GM18867 (cell line): Measurements from ENCODE around the gene CEP19.

Experiments
- ATAC-seq: cut with Tn5 transposase; IDR thresholded peaks from one replicate; pipeline ENCODE4 v1.9.1; 2021; ENCODE audit warnings: mild to moderate bottlenecking, moderate library complexity; ENCODE audit not compliant: unreplicated experiment

Gene CEP19

GRCh38 chr3:196712514-196713413 is 714 bp upstream of the CEP19 start:
- ATAC-seq = peak; percentile 56

GRCh38 chr3:196708467-196708866 is 3.6 kb downstream of the CEP19 start:
- no peak for ATAC-seq

- ATAC-seq = no peak
Measured at GRCh38 chr3:196707566-196707965, 4.5 kb downstream of the CEP19 start.

GRCh38 chr3:196706731-196707130 is 5.3 kb downstream of the CEP19 start:
- no peak for ATAC-seq

- ATAC-seq = no peak
Measured at GRCh38 chr3:196706327-196706726, 5.7 kb downstream of the CEP19 start.

GRCh38 chr3:196700801-196701200 is 11.2 kb downstream of the CEP19 start:
- no peak for ATAC-seq

- ATAC-seq = no peak
Measured at GRCh38 chr3:196699749-196700148, 12.3 kb downstream of the CEP19 start.

- no peak for ATAC-seq
Measured at GRCh38 chr3:196697270-196697669, 14.8 kb downstream of the CEP19 start.

- ATAC-seq = no peak
Measured at GRCh38 chr3:196695849-196696226, 16.2 kb downstream of the CEP19 start.

GRCh38 chr3:196694941-196695848 is 16.9 kb downstream of the CEP19 start:
- ATAC-seq = no peak

- ATAC-seq = no peak
Measured at GRCh38 chr3:196694202-196694638, 17.8 kb downstream of the CEP19 start.

GRCh38 chr3:196691386-196691785 is 20.7 kb downstream of the CEP19 start:
- ATAC-seq = no peak

- ATAC-seq = no peak
Measured at GRCh38 chr3:196689941-196690660, 21.9 kb downstream of the CEP19 start.

GRCh38 chr3:196688349-196688748 is 23.7 kb downstream of the CEP19 start:
- ATAC-seq = no peak

- ATAC-seq = no peak
Measured at GRCh38 chr3:196686436-196686835, 25.6 kb downstream of the CEP19 start.

- ATAC-seq = peak; percentile 88
Measured at GRCh38 chr3:196684548-196685407, 27.3 kb downstream of the CEP19 start.

- ATAC-seq = no peak
Measured at GRCh38 chr3:196677931-196678330, 34.1 kb downstream of the CEP19 start.

- ATAC-seq = no peak
Measured at GRCh38 chr3:196677353-196677752, 34.7 kb downstream of the CEP19 start.

- ATAC-seq = no peak
Measured at GRCh38 chr3:196673632-196674031, 38.4 kb downstream of the CEP19 start.

GRCh38 chr3:196670339-196670738 is 41.7 kb downstream of the CEP19 start:
- ATAC-seq = no peak
